Measurements from ENCODE around the gene GNG3.

DNA sequence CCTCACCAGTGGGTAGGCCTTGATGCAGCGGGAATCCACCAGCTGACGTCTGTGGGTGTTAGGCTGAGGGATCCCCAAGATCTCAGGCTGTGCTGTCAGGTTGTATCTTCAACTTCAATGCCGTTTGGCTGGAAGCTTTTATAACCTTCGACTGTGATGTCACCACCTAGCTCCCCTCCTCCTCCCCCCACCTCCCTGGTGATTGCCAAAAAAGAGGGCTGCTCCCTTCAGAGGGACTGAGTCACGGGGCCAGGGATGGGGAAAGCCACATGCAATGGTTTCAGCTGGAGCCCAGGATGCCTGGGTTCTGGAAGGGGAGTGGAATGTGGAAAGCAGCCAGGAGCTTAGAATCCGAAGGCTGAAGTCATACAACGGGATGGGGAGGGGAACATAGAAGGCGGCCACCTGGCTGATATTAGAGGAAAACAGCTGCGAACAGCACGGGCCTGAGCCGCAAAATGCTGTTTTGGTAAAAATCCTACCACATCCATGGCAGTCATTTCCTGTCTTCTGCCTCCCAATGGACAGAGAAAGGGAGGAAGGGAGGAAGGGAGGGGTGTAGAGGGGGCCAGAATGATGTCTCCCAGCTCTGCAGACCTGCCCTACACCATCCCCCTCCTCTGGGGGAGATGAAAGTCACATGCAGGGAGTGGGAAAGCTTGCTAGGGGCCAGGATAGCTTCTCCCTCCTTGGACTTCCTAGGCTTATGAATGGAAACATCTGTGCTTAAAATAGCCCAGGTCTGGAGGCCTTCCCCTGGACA lies 17.9 kb upstream of the GNG3 start, which contains the start of gene LRRN4CL:
- TF ChIP-seq GATA3 (IDR thresholded peaks at IDR 0.05; ENCODE audit: low read depth, low read length) (no peak), GATA2 (IDR thresholded peaks at IDR 0.05; ENCODE audit: low read depth, low read length) (no peak)
